Stimulated activated CD4-positive, alpha-beta T cell treated with anti-CD3 and anti-CD28 coated beads, Interleukin-4, amount 100 ng/mL, for 24 hours (primary cell): Measurements from ENCODE around the gene LMAN2L.

Experiments
- DNase-seq: peaks from one replicate; pipeline ENCODE4 v3.0.0-alpha.2; 2020

Gene LMAN2L

GRCh38 chr2:96739633-96740428 lies at the start of gene LMAN2L:
LMAN2L (minus strand) TSS chr2:96740064; CDS start chr2:96740040, 24 bp downstream.
- DNase-seq = peak; percentile 97

- DNase-seq = no peak
Measured at GRCh38 chr2:96789245-96789617, 49.4 kb upstream of the LMAN2L start.

- DNase-seq = no peak
Measured at GRCh38 chr2:96788442-96789244, 48.8 kb upstream of the LMAN2L start.

- no peak for DNase-seq
Measured at GRCh38 chr2:96787411-96787810, 47.5 kb upstream of the LMAN2L start.

- no peak for DNase-seq
Measured at GRCh38 chr2:96783388-96783787, 43.5 kb upstream of the LMAN2L start.

GRCh38 chr2:96775160-96775559 lies 35.3 kb upstream of the LMAN2L start:
- no peak for DNase-seq

- peak; percentile 36 for DNase-seq
Measured at GRCh38 chr2:96773922-96774321, 34.1 kb upstream of the LMAN2L start.

- DNase-seq = peak; percentile 50
Measured at GRCh38 chr2:96772903-96773671, 33.2 kb upstream of the LMAN2L start.

- no peak for DNase-seq
Measured at GRCh38 chr2:96771796-96772618, 32.1 kb upstream of the LMAN2L start.

- DNase-seq = no peak
Measured at GRCh38 chr2:96770442-96771202, 30.8 kb upstream of the LMAN2L start.

- no peak for DNase-seq
Measured at GRCh38 chr2:96769814-96770213, 29.9 kb upstream of the LMAN2L start.

- no peak for DNase-seq
Measured at GRCh38 chr2:96768083-96768561, 28.3 kb upstream of the LMAN2L start.

- no peak for DNase-seq
Measured at GRCh38 chr2:96767135-96767871, 27.4 kb upstream of the LMAN2L start.

GRCh38 chr2:96764253-96764637 lies 24.4 kb upstream of the LMAN2L start:
- DNase-seq = no peak

GRCh38 chr2:96763511-96764252 lies 23.8 kb upstream of the LMAN2L start:
- no peak for DNase-seq

- DNase-seq = no peak
Measured at GRCh38 chr2:96762529-96763311, 22.9 kb upstream of the LMAN2L start.

- no peak for DNase-seq
Measured at GRCh38 chr2:96760986-96761832, 21.3 kb upstream of the LMAN2L start.
